Neutrophil (primary cell): ENCODE results near the gene ERC2.

ENCODE experiments used
- H3K27ac ChIP-seq: fragments of 200-600 bp; sonication (generic); 2 replicates; pipeline ENCODE4 v1.5.1; 2016; ENCODE audit warnings: mild to moderate bottlenecking, moderate library complexity
- H3K27me3 ChIP-seq: fragments of 200-600 bp; sonication (generic); 2 replicates; pipeline ENCODE4 v1.6.0; 2016; ENCODE audit warnings: mild to moderate bottlenecking
- H3K36me3 ChIP-seq: fragments of 200-600 bp; sonication (generic); 2 replicates; pipeline ENCODE4 v1.5.1; 2017
- H3K4me1 ChIP-seq, 2 experiments: fragments of 200-600 bp in 1 of 2; sonication (generic) in 1 of 2; 1 replicate in 1 of 2; 2 replicates in 1 of 2; pipeline versions ENCODE4 v1.5.1 to v1.6.1; 2013 to 2016; ENCODE audit warnings: low read depth in 1 of 2, low read length in 1 of 2, mild to moderate bottlenecking in 1 of 2, moderate library complexity in 1 of 2; ENCODE audit not compliant: control insufficient read depth in 1 of 2, insufficient read depth in 1 of 2
- H3K4me3 ChIP-seq, 2 experiments: fragments of 200-600 bp in 1 of 2; sonication (generic) in 1 of 2; 1 replicate in 1 of 2; 2 replicates in 1 of 2; pipeline ENCODE4 v1.5.1; 2013 to 2016; ENCODE audit warnings: low read depth in 1 of 2, low read length in 1 of 2, mild to moderate bottlenecking in 1 of 2, moderate library complexity in 1 of 2
- H3K9me3 ChIP-seq: fragments of 200-600 bp; sonication (generic); 2 replicates; pipeline ENCODE4 v1.5.1; 2016
- CTCF ChIP-seq: fragments of 200-600 bp; sonication (generic); IDR thresholded peaks from 2 replicates; pipeline ENCODE4 v1.5.1; 2016; ENCODE audit warnings: antibody characterized with exemption

ERC2 gene

DNA sequence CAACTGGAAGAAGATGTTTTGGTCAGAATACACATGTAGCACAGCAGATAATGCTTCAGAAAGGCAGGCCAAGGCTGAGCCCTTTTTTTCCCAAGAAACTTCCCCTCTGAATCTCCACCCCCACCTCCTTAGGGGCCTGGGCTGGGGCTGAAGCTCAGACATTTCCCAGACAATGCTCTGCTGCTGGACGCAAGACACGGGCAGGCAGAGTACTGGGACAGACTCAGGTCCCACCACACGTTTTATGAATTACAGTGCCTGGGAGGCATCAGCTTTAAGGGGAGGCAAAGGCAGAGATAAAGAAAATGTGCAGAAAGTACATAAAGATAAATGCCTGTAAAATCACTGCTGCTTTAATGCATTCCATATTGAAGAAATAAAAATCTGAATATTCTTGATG, 479.4 kb downstream of the ERC2 start:
- Histone ChIP-seq H3K27ac (no peak overlapping the region), H3K4me1 (no peaks in the 10 kb centered on the region), H3K27me3 (no peaks in the 10 kb centered on the region), H3K9me3 (no peaks in the 10 kb centered on the region), H3K4me3 (no peak overlapping the region), H3K36me3 (no peaks in the 10 kb centered on the region)
- TF ChIP-seq CTCF = no peak

- Histone ChIP-seq H3K4me3 (no peak overlapping the region), H3K27me3 (no peaks in the 10 kb centered on the region), H3K36me3 (no peaks in the 10 kb centered on the region), H3K9me3 (no peaks in the 10 kb centered on the region), H3K27ac (no peak overlapping the region), H3K4me1 (no peaks in the 10 kb centered on the region)
- TF ChIP-seq CTCF = no peak
Measured at GRCh38 chr3:55984626-55985025, 483.6 kb downstream of the ERC2 start.

- Histone ChIP-seq H3K4me3 (no peak overlapping the region), H3K36me3 (no peaks in the 10 kb centered on the region), H3K4me1 (no peaks in the 10 kb centered on the region), H3K9me3 (no peaks in the 10 kb centered on the region), H3K27ac (no peak overlapping the region), H3K27me3 (no peaks in the 10 kb centered on the region)
- no peak for TF ChIP-seq CTCF
Measured at GRCh38 chr3:55978953-55979352, 489.3 kb downstream of the ERC2 start.

DNA sequence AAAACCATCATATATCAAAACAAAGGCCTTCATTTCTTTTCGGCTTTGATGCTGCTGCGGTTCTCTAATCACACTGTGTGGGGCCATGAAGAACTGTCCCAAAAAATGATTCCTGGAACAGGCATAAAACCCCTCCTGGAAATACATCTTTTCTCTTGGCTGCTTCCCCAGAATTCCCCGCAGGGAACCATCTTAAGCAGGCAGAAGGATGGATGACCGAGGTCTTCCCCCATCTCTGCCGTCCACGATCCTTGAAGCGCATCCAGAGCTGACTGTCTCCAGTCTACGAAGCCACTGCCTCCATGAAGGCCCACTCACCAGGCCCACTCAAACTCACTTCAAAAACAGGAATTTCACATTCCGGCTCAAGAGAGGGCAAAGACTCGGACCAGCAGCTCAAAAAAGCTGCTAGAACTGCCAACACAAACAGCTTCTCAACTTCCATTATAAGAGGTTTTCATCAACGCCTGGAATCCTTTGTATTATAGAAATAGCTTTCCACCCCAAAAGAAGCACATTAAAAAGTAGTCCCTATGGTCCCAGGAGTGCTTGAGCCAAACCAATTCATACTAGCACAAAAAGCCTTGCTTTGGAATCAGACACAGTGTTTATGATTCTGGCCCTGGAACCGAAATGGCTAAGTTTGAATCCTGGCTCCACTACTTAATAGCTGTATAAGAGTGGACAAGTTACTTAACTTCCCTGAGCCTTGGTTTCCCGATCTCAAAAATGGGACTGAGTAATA, 493.7 kb downstream of the ERC2 start:
- TF ChIP-seq CTCF = no peak
- Histone ChIP-seq H3K27me3 (no peaks in the 10 kb centered on the region), H3K36me3 (no peaks in the 10 kb centered on the region), H3K27ac (no peak overlapping the region), H3K4me3 (no peak overlapping the region), H3K4me1 (no peaks in the 10 kb centered on the region), H3K9me3 (no peaks in the 10 kb centered on the region)

- H3K36me3 ChIP-seq = no peaks in the 10 kb centered on the region
- no peak for TF ChIP-seq CTCF
- no peaks in the 10 kb centered on the region for H3K27me3 ChIP-seq
- H3K4me1 ChIP-seq = no peaks in the 10 kb centered on the region
- H3K27ac ChIP-seq = no peak overlapping the region
- no peak overlapping the region for H3K4me3 ChIP-seq
- H3K9me3 ChIP-seq = no peaks in the 10 kb centered on the region
Measured at GRCh38 chr3:55969634-55970033, 498.6 kb downstream of the ERC2 start.
